ENCODE results near the gene CRYBG2. TPM values are rescaled to one million over a fixed set of nuclear protein-coding genes. Genes with fewer than 3 reads are reported as not detected.

CRYBG2 gene
- total and polyA plus RNA-seq, 2 of the 13 experiments (the other 11 are each of a cell fraction or from before 2014, with no cell fraction given) = 1.3 to 2.9 TPM

GRCh38 chr1:26387447-26387846 lies 33.5 kb upstream of the CRYBG2 start (continued):
- TF ChIP-seq USF2 (IDR thresholded peaks at IDR 0.05; ENCODE audit: low read depth, low read length) (no peak), USF2 (CRISPR knock-in tag; IDR thresholded peaks at IDR 0.05; ENCODE audit: borderline replicate concordance) (no peak), RELA (CRISPR knock-in tag; IDR thresholded peaks at IDR 0.05) (no peak), ZNF782 (CRISPR knock-in tag; IDR thresholded peaks at IDR 0.05; ENCODE audit: borderline replicate concordance) (no peak), TBX2 (CRISPR knock-in tag; IDR thresholded peaks at IDR 0.05; ENCODE audit: borderline replicate concordance) (peak; percentile 91), ZFP82 (CRISPR knock-in tag; IDR thresholded peaks at IDR 0.05; ENCODE audit: borderline replicate concordance) (0 out of 2 replicates have a peak, but pooled peaks have one; percentile 54), ZNF235 (CRISPR knock-in tag; IDR thresholded peaks at IDR 0.05; ENCODE audit: borderline replicate concordance) (no peak), IRX3 (CRISPR knock-in tag; IDR thresholded peaks at IDR 0.05; ENCODE audit: borderline replicate concordance, low read depth) (no peak), ZNF570 (CRISPR knock-in tag; IDR thresholded peaks at IDR 0.05; ENCODE audit: borderline replicate concordance) (no peak), ATM (IDR thresholded peaks at IDR 0.05; ENCODE audit: borderline replicate concordance) (no peak), HCFC1 (IDR thresholded peaks at IDR 0.05; ENCODE audit: low read depth, low read length) (no peak), SETDB1 (CRISPR knock-in tag; IDR thresholded peaks at IDR 0.05; ENCODE audit: borderline replicate concordance) (no peak), ZNF512 (CRISPR knock-in tag; IDR thresholded peaks at IDR 0.05) (no peak), GATAD1 (CRISPR knock-in tag; IDR thresholded peaks at IDR 0.05) (peak; percentile 38; the same call in 1 of the 2 replicates), LRRFIP1 (CRISPR knock-in tag; conservative IDR thresholded peaks at IDR 0.05) (no peak), SALL1 (CRISPR knock-in tag; IDR thresholded peaks at IDR 0.05) (peak; percentile 98)
